Lower leg skin (tissue), 3 donors: ENCODE results near the gene NINJ2.

Experiments
- CTCF ChIP-seq, 3 donors: fragments of 450-650 bp; IDR thresholded peaks; one replicate each; pipeline ENCODE4 v1.5.1; 2016; ENCODE audit warnings: antibody characterized with exemption in 3 of 3, mild to moderate bottlenecking in 3 of 3, moderate library complexity in 2 of 3
- POLR2A ChIP-seq, 2 donors: fragments of 450-650 bp; IDR thresholded peaks; one replicate each; pipeline ENCODE4 v1.6.1; 2016 to 2017; ENCODE audit warnings: antibody characterized with exemption in 2 of 2, mild to moderate bottlenecking in 1 of 2, moderate library complexity in 1 of 2

GRCh38 chr12:663293-663871, at the start of gene NINJ2:
- TF ChIP-seq CTCF (IDR thresholded peaks at IDR 0.05) = no peak
- no peak for TF ChIP-seq POLR2A (IDR thresholded peaks at IDR 0.05)
